Spinal cord (tissue), 10 donors: ENCODE results near the gene NR1D2. TPM values are rescaled to one million over a fixed set of nuclear protein-coding genes. Genes with fewer than 3 reads are reported as not detected.
"Not testable (repeated sequence)": the region's sequence is repeated elsewhere in the genome, so short reads cannot be mapped to it uniquely, and the experiment has no call there.

Experiments used
- DNase-seq, 6 donors: peaks; one replicate each; pipeline versions ENCODE4 v3.0.0 to v3.0.0-alpha.2; 2013 to 2015; ENCODE audit warnings: low spot score in 6 of 6, low read depth in 4 of 6
- H3K27ac ChIP-seq: one replicate; pipeline ENCODE4 v1.5.1; 2013; ENCODE audit warnings: low read depth, low read length, control low read depth
- H3K27me3 ChIP-seq: one replicate; pipeline ENCODE4 v1.6.1; 2013; ENCODE audit warnings: low read length; ENCODE audit not compliant: control insufficient read depth, insufficient read depth
- H3K36me3 ChIP-seq: one replicate; pipeline ENCODE4 v1.6.1; 2013; ENCODE audit warnings: low read length; ENCODE audit not compliant: control insufficient read depth, insufficient read depth
- H3K4me1 ChIP-seq: one replicate; pipeline ENCODE4 v1.6.1; 2013; ENCODE audit warnings: low read length; ENCODE audit not compliant: control insufficient read depth, insufficient read depth
- H3K4me3 ChIP-seq: one replicate; pipeline ENCODE4 v1.5.1; 2013; ENCODE audit warnings: low read depth, low read length, control low read depth
- H3K9me3 ChIP-seq: one replicate; pipeline ENCODE4 v1.6.1; 2013; ENCODE audit warnings: low read length; ENCODE audit not compliant: control insufficient read depth, insufficient read depth
- WGBS: methylation state at CpG from one replicate; pipeline ENCODE4 v1.1.5; 2013; ENCODE audit warnings: missing lambda C conversion rate; ENCODE audit not compliant: insufficient coverage; 5-methylcytosine and 5-hydroxymethylcytosine counted together
- long read RNA-seq, 4 donors: transcript quantifications; one replicate each; lab custom pipeline, GENCODE V29; 2026
- polyA plus RNA-seq, 2 donors: library from polyadenylated mRNA; unstranded; fragments of 120-200 nt; gene quantifications; one replicate each; pipeline ENCODE4 v1.2.1, GENCODE V29; 2013; ENCODE audit not compliant: insufficient read length in 2 of 2
- total RNA-seq, 2 donors: library from RNA; depleted of rRNA in 1 of 2; stranded (reverse); fragments of 120-200 nt in 1 of 2; fragments of >200 nt in 1 of 2; gene quantifications; one replicate each; pipeline versions ENCODE4 v1.2.3 to v1.2.4, GENCODE V29; 2013 to 2014
- donor health status: healthy.

The NR1D2 gene
- total RNA-seq, result 10 to 100 TPM; 52.7 to 70.9 TPM
- 10 to 100 TPM; 26.2 to 33.9 TPM for polyA plus RNA-seq
- long read RNA-seq, donor 1, full-length matches to known transcripts, result 8 of 8 reads
- long read RNA-seq, donor 1, partial matches to known transcripts, result 0 of 8 reads
- long read RNA-seq, donor 1, other reads (novel, unspliced or antisense), result 0 of 8 reads
- long read RNA-seq, donor 2, result 0 reads
- long read RNA-seq, donor 3, full-length matches to known transcripts, result 3 of 3 reads
- long read RNA-seq, donor 3, partial matches to known transcripts, result 0 of 3 reads
- long read RNA-seq, donor 3, other reads (novel, unspliced or antisense), result 0 of 3 reads
- long read RNA-seq, donor 4, full-length matches to known transcripts, result 6 of 6 reads
- long read RNA-seq, donor 4, partial matches to known transcripts, result 0 of 6 reads
- long read RNA-seq, donor 4, other reads (novel, unspliced or antisense), result 0 of 6 reads

DNA sequence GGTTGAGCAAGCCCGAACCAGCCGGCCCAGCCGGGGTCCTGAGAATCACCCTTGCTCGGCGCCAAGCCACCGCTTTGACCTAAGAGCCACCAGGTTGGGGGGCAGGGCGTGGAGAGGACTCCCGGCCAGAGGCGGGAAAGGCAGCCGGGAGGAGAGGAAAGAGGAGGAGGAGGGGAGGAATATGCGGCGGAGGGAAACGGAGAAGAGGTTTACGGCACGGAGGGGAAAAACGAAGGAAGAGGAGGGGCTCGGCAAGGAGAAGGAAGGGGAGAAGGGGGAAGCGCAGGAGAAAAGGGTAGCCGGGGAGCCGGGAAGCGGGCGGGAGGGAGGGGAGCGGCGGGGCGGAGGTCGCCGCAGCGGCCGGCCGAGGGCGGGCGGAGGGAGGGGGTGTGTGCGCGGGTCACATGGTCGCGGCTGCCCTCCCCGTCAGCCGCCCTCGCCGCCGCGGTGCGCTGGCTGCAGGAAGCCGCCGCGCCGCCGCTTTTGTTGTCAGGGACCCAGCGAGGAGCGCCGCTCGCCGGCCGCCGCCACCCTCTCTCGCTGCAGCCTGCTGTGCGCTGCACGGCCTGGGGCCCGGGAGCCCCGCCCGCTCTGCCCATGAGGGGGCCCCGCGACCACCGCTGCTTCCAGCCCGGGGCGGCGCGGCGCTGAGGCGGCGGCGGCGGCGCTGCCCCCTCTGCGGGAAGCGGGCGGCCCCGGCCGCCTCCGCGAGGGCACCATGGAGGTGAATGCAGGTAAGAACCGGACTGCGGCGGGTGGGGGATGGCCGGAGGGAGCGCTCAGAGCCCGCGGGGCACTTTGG is at the start of gene NR1D2:
TSS of gene NR1D2 (plus strand) at position 426 of the 802 bp plus-strand sequence. CDS start at position 719, 293 bp downstream.
- Histone ChIP-seq H3K9me3 (no peaks in the 10 kb centered on the region), H3K27ac (peak within 1 kb of the TSS; percentile 94), H3K4me3 (peak within 1 kb of the TSS; percentile 96), H3K36me3 (no peaks in the 10 kb centered on the region), H3K4me1 (peaks cover 13% of the 10 kb centered on the region), H3K27me3 (no peaks in the 10 kb centered on the region)
- 0% methylated on average over 84 of the region's 88 CpGs for WGBS
- DNase-seq, result peak in 5 of 6 donors; percentile 47 to 92 (median 67)

DNA sequence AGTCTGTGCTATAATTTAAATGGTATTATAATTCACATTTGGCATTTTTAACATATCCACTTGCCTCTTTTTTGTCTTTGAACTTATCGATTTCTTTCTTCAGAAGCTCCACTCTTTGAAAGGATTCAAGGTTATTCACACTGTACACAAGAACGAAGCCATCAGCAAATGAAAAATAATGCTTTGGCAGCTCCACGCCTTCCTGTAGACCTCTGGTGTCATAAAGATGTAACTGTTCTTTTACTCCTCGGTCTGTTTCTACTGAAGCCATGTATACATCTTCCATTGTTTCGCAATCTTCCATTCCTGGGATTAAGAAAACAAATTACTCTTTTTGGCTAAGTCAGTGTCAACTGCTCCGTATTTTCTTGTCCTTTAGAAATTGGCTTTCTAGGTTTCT is 44.3 kb upstream of the NR1D2 start:
- H3K9me3 ChIP-seq, result no peaks in the 10 kb centered on the region
- H3K4me1 ChIP-seq, result no peaks in the 10 kb centered on the region
- 76% methylated on average over 3 of the region's 6 CpGs for WGBS
- peak in 1 of 6 donors; percentile 16 for DNase-seq
- H3K36me3 ChIP-seq, result peaks cover 35% of the 10 kb centered on the region
- H3K27ac ChIP-seq, result no peak overlapping the region
- H3K27me3 ChIP-seq, result no peaks in the 10 kb centered on the region
- no peak overlapping the region for H3K4me3 ChIP-seq

DNA sequence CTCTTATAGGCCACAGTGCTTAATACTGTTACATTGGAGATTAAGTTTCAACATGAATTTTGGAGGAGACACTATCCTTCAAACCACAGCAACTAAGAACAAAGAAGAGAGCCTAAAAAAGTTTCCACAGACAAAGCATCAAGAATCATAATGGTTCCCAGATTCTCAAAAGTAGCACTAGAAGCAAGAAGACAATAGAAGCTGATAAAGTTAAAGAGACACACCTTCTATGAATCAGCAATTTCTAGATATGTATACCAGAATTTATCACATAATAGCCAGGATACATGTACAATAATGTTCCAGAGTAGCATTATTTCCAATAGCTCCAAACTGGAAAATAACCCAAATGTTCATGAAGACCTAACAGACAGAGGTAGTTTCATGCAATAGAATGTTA is 40.5 kb upstream of the NR1D2 start:
- Histone ChIP-seq H3K4me3 (no peak overlapping the region), H3K4me1 (no peaks in the 10 kb centered on the region), H3K27me3 (no peaks in the 10 kb centered on the region), H3K9me3 (no peaks in the 10 kb centered on the region), H3K36me3 (peaks cover 23% of the 10 kb centered on the region), H3K27ac (no peak overlapping the region)
- DNase-seq, result no peak

- H3K4me3 ChIP-seq, result no peak overlapping the region
- no peaks in the 10 kb centered on the region for H3K4me1 ChIP-seq
- no peaks in the 10 kb centered on the region for H3K27me3 ChIP-seq
- DNase-seq, result no peak
- no peak overlapping the region for H3K27ac ChIP-seq
- H3K9me3 ChIP-seq, result no peaks in the 10 kb centered on the region
- WGBS, result 100% methylated on average over 4 of the region's 7 CpGs
- H3K36me3 ChIP-seq, result peaks cover 20% of the 10 kb centered on the region
Observed at GRCh38 chr3:23909341-23909740, 35.7 kb upstream of the NR1D2 start.

GRCh38 chr3:23911397-23911796 is 33.7 kb upstream of the NR1D2 start:
- Histone ChIP-seq H3K4me3 (no peak overlapping the region), H3K9me3 (no peaks in the 10 kb centered on the region), H3K27ac (no peak overlapping the region), H3K27me3 (no peaks in the 10 kb centered on the region), H3K4me1 (no peaks in the 10 kb centered on the region), H3K36me3 (peaks cover 16% of the 10 kb centered on the region)
- DNase-seq, result no peak
- WGBS, result 100% methylated on average over 2 of the region's 2 CpGs

DNA sequence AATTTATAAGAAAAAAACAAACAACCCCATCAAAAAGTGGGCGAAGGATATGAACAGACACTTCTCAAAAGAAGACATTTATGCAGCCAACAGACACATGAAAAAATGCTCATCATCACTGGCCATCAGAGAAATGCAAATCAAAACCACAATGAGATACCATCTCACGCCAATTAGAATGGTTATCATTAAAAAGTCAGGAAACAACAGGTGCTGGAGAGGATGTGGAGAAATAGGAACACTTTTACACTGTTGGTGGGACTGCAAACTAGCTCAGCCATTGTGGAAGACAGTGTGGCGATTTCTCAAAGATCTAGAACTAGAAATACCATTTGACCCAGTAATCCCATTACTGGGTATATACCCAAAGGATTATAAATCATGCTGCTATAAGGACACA is 32.8 kb upstream of the NR1D2 start:
- WGBS, result no CpG with 5 or more reads among the region's 3 CpGs
- H3K9me3 ChIP-seq, result not testable (repeated sequence)

GRCh38 chr3:23913182-23913581 is 31.9 kb upstream of the NR1D2 start:
- no CpG with 5 or more reads among the region's 1 CpG for WGBS
- H3K36me3 ChIP-seq, result peaks cover 20% of the 10 kb centered on the region
- no peaks in the 10 kb centered on the region for H3K4me1 ChIP-seq
- no peaks in the 10 kb centered on the region for H3K27me3 ChIP-seq
- no peak overlapping the region for H3K4me3 ChIP-seq
- no peak for DNase-seq
- H3K9me3 ChIP-seq, result no peaks in the 10 kb centered on the region
- no peak overlapping the region for H3K27ac ChIP-seq

More for the DNA sequence above, 32.8 kb upstream of the NR1D2 start:
- peaks cover 16% of the 10 kb centered on the region for H3K36me3 ChIP-seq
- H3K27ac ChIP-seq, H3K4me3 ChIP-seq, H3K4me1 ChIP-seq, H3K27me3 ChIP-seq, DNase-seq: not testable (repeated sequence)

DNA sequence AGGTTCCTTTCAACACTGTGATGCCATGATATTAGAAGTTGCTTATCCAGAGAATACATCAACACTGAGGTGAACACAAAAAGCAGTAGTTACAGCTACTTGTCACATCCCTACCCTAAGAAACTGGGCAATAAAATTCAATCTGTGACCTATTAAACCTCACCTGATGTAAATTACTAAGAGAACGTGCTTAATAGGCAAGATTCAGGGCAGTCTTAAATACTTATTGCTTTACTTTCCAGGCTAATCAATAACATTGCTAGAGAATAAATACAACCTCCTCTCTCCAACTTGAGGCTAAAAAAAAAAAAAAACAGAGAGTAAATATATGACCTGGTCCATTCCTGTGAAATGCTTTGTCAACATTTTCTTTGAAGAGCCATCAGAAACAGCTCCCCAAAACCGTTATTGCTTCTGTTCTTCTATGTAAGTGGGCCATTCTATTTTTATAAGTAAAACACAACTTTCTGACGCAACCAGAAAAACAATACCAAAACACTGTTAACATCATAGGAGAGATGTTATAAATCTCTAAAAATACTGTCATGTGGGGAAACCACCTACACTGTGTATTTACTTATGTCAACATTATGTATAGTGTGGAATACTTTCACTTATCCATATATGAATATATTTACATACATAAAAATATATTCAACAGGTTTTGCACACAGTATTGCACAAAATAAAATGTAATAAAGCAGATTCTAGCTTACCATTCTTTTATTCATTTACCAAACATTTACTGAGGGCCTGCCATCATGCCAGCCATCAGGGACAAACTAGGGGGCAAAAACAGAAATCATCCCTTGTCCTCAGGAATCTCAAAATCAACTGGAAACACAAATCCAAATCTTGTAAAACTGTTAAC is 31.0 kb upstream of the NR1D2 start:
- no peak for DNase-seq

GRCh38 chr3:23915537-23916108 is 29.5 kb upstream of the NR1D2 start:
- 23% methylated on average over 5 of the region's 7 CpGs for WGBS
- Histone ChIP-seq H3K36me3 (peaks cover 3% of the 10 kb centered on the region), H3K9me3 (no peaks in the 10 kb centered on the region), H3K4me3 (peak overlapping the region; percentile 99), H3K27ac (no peak overlapping the region), H3K4me1 (peaks cover 5% of the 10 kb centered on the region), H3K27me3 (no peaks in the 10 kb centered on the region)
- peak in 3 of 6 donors; percentile 28 to 69 (median 29) for DNase-seq

More for the DNA sequence above, 31.0 kb upstream of the NR1D2 start:
- H3K36me3 ChIP-seq, result peaks cover 16% of the 10 kb centered on the region
- H3K27ac ChIP-seq, result no peak overlapping the region
- H3K4me3 ChIP-seq, result no peak overlapping the region
- H3K9me3 ChIP-seq, result no peaks in the 10 kb centered on the region
- no peaks in the 10 kb centered on the region for H3K27me3 ChIP-seq
- WGBS, result no CpG with 5 or more reads among the region's 3 CpGs
- peaks cover 2% of the 10 kb centered on the region for H3K4me1 ChIP-seq
